Hepatic stellate cell (primary cell): Measurements from ENCODE around the gene HOXD8.

Source experiments
- DNase-seq: peaks from one replicate; pipeline ENCODE4 v3.0.0; 2011; ENCODE audit warnings: low spot score

Gene HOXD8

GRCh38 chr2:176091329-176092258 is 37.9 kb upstream of the HOXD8 start:
- no peak for DNase-seq

GRCh38 chr2:176092270-176093144 is 37.0 kb upstream of the HOXD8 start, which contains the start of gene HOXD13:
HOXD13 (plus strand) TSS chr2:176092721; CDS start chr2:176092891, 170 bp downstream.
- DNase-seq = no peak

- DNase-seq = no peak
Measured at GRCh38 chr2:176093145-176093897, 36.2 kb upstream of the HOXD8 start.

GRCh38 chr2:176093898-176094249 is 35.6 kb upstream of the HOXD8 start:
- no peak for DNase-seq

- no peak for DNase-seq
Measured at GRCh38 chr2:176094349-176094748, 35.2 kb upstream of the HOXD8 start.

- no peak for DNase-seq
Measured at GRCh38 chr2:176095421-176095820, 34.1 kb upstream of the HOXD8 start.

- no peak for DNase-seq
Measured at GRCh38 chr2:176096243-176096985, 33.1 kb upstream of the HOXD8 start.

- DNase-seq = peak; percentile 90
Measured at GRCh38 chr2:176096986-176097819, 32.3 kb upstream of the HOXD8 start.

- no peak for DNase-seq
Measured at GRCh38 chr2:176097820-176098365, 31.6 kb upstream of the HOXD8 start.

GRCh38 chr2:176098366-176099158 is 30.9 kb upstream of the HOXD8 start:
- no peak for DNase-seq

GRCh38 chr2:176099159-176099727 is 30.3 kb upstream of the HOXD8 start:
- DNase-seq = no peak

- no peak for DNase-seq
Measured at GRCh38 chr2:176099728-176100546, 29.6 kb upstream of the HOXD8 start, which contains the start of gene HOXD12. HOXD12 (plus strand) TSS chr2:176099795; CDS start chr2:176099802, 7 bp downstream.

GRCh38 chr2:176100547-176101140 is 28.9 kb upstream of the HOXD8 start:
- no peak for DNase-seq

GRCh38 chr2:176101216-176101830 is 28.2 kb upstream of the HOXD8 start:
- no peak for DNase-seq

GRCh38 chr2:176101842-176102241 is 27.7 kb upstream of the HOXD8 start:
- no peak for DNase-seq

GRCh38 chr2:176102309-176102866 is 27.1 kb upstream of the HOXD8 start:
- no peak for DNase-seq

- no peak for DNase-seq
Measured at GRCh38 chr2:176103194-176103593, 26.3 kb upstream of the HOXD8 start.
